WTC11 (cell line): ENCODE measurements around the gene EMD. TPM values are rescaled to one million over a fixed set of nuclear protein-coding genes. Genes with fewer than 3 reads are reported as not detected.
A peak's percentile ranks its signal among the peaks of the same experiment; 100 is the strongest.

Source experiments
- CBFB ChIP-seq: sonication (generic); formaldehyde crosslinking; IDR thresholded peaks from 2 replicates; pipeline ENCODE4 v1.8.1; 2022; ENCODE audit warnings: mild to moderate bottlenecking, low read depth, missing genetic modification reagents
- CREB1 ChIP-seq: sonication (generic); formaldehyde crosslinking; IDR thresholded peaks from 2 replicates; pipeline ENCODE4 v1.8.0; 2023; ENCODE audit warnings: mild to moderate bottlenecking, missing genetic modification reagents
- NFATC4 ChIP-seq: fragments of 250-450 bp; sonication (Bioruptor Pico); IDR thresholded peaks from 2 replicates; pipeline ENCODE4 v1.9.0; 2021; ENCODE audit warnings: mild to moderate bottlenecking
- SMAD3 ChIP-seq: sonication (generic); formaldehyde crosslinking; IDR thresholded peaks from 2 replicates; pipeline ENCODE4 v1.8.0; 2022; ENCODE audit warnings: missing genetic modification reagents, mild to moderate bottlenecking, borderline replicate concordance
- ZNF219 ChIP-seq: sonication (generic); formaldehyde crosslinking; IDR thresholded peaks from 2 replicates; pipeline ENCODE4 v1.8.0; 2023; ENCODE audit warnings: missing genetic modification reagents, mild to moderate bottlenecking, borderline replicate concordance
- ZNF416 ChIP-seq: fragments of 250-450 bp; sonication (Bioruptor Pico); IDR thresholded peaks from 2 replicates; pipeline ENCODE4 v1.9.0; 2021; ENCODE audit warnings: mild to moderate bottlenecking, inconsistent platforms
- total RNA-seq: library from RNA; stranded (reverse); gene quantifications from 3 replicates; pipeline ENCODE4 v1.2.3, GENCODE V29; 2021
- TF ChIP-seq, protein P1 (sequence below): sonication (generic); formaldehyde crosslinking; IDR thresholded peaks from 2 replicates; pipeline ENCODE4 v1.8.1; 2022; ENCODE audit warnings: mild to moderate bottlenecking, moderate library complexity, missing genetic modification reagents
- TF ChIP-seq, protein P2 (sequence below): sonication (generic); formaldehyde crosslinking; IDR thresholded peaks from 2 replicates; pipeline ENCODE4 v1.8.1; 2023; ENCODE audit warnings: mild to moderate bottlenecking, missing genetic modification reagents, moderate library complexity
- TF ChIP-seq, protein P3 (sequence below): sonication (generic); formaldehyde crosslinking; IDR thresholded peaks from 2 replicates; pipeline ENCODE4 v1.8.1; 2022; ENCODE audit warnings: low read depth, missing genetic modification reagents, borderline replicate concordance
- TF ChIP-seq, protein P4 (sequence below): sonication (generic); formaldehyde crosslinking; IDR thresholded peaks from 2 replicates; pipeline ENCODE4 v1.8.1; 2023; ENCODE audit warnings: mild to moderate bottlenecking, missing genetic modification reagents
- TF ChIP-seq, protein P5 (sequence below): sonication (generic); formaldehyde crosslinking; IDR thresholded peaks from 2 replicates; pipeline ENCODE4 v1.8.1; 2023; ENCODE audit warnings: mild to moderate bottlenecking, moderate library complexity, missing genetic modification reagents
- TF ChIP-seq, protein P6 (sequence below): sonication (generic); formaldehyde crosslinking; IDR thresholded peaks from 2 replicates; pipeline ENCODE4 v1.8.1; 2022; ENCODE audit warnings: low read depth, mild to moderate bottlenecking, moderate library complexity, missing genetic modification reagents, borderline replicate concordance
- TF ChIP-seq, protein P7 (sequence below): fragments of 250-450 bp; sonication (Bioruptor Pico); IDR thresholded peaks from 2 replicates; pipeline ENCODE4 v1.9.0; 2021; ENCODE audit warnings: mild to moderate bottlenecking
- TF ChIP-seq, protein P8 (sequence below): sonication (generic); formaldehyde crosslinking; IDR thresholded peaks from 2 replicates; pipeline ENCODE4 v1.8.0; 2023; ENCODE audit warnings: mild to moderate bottlenecking, missing genetic modification reagents
- TF ChIP-seq, protein P9 (sequence below): sonication (generic); formaldehyde crosslinking; IDR thresholded peaks from 2 replicates; pipeline ENCODE4 v1.8.0; 2023; ENCODE audit warnings: missing genetic modification reagents
- TF ChIP-seq, protein P10 (sequence below): fragments of 250-450 bp; sonication (Bioruptor Pico); IDR thresholded peaks from 2 replicates; pipeline ENCODE4 v1.9.0; 2021; ENCODE audit warnings: mild to moderate bottlenecking

The EMD gene
- total RNA-seq, 1 experiment from 2014 or later, result 78.3 TPM

DNA sequence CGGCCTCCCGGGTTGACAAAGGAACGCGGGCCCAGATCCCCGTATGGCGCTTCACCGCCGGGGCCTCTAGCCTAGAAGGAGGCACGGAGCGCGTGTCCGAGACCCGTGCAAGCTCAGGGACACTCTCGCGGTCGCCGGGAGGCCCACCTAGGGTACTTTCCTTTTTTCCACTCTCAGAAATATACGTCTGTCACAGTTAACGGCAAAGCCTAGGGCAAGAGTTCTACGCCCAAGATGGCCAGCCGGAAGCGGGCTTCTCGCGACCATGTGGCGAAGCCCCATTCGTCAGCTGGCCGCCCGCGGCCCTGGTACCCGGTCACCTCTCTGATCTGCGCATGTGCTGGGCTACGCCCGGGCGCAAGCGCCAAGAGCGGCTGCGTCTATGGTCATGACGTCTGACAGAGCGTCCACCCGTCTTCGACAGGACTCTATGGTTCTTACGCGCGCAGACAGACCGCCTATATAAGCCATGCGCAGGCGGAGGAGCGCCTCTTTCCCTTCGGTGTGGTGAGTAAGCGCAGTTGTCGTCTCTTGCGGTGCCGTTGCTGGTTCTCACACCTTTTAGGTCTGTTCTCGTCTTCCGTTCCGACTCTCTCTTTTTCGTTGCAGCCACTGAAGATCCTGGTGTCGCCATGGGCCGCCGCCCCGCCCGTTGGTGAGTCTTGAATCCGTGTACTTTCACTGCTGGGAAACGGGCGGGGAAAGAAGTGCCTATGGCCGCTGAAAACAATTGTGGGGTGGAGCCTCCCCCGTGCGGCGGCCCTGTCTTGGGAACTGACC, 19.0 kb downstream of the EMD start, which contains the start of gene RPL10 (continued):
- TF ChIP-seq NFATC4 (CRISPR knock-in tag) (no peak), ZNF219 (CRISPR knock-in tag) (no peak), CBFB (CRISPR knock-in tag) (no peak), SMAD3 (CRISPR knock-in tag) (no peak), CREB1 (CRISPR knock-in tag) (peak; percentile 51; the same call in 1 of the 2 replicates), ZNF416 (CRISPR knock-in tag) (no peak)
- TF ChIP-seq, protein P1, sequence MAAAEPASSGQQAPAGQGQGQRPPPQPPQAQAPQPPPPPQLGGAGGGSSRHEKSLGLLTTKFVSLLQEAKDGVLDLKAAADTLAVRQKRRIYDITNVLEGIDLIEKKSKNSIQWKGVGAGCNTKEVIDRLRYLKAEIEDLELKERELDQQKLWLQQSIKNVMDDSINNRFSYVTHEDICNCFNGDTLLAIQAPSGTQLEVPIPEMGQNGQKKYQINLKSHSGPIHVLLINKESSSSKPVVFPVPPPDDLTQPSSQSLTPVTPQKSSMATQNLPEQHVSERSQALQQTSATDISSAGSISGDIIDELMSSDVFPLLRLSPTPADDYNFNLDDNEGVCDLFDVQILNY (CRISPR knock-in tag), result peak; percentile 66
- TF ChIP-seq, protein P2, sequence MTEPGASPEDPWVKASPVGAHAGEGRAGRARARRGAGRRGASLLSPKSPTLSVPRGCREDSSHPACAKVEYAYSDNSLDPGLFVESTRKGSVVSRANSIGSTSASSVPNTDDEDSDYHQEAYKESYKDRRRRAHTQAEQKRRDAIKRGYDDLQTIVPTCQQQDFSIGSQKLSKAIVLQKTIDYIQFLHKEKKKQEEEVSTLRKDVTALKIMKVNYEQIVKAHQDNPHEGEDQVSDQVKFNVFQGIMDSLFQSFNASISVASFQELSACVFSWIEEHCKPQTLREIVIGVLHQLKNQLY (CRISPR knock-in tag), result no peak
- TF ChIP-seq, protein P3, sequence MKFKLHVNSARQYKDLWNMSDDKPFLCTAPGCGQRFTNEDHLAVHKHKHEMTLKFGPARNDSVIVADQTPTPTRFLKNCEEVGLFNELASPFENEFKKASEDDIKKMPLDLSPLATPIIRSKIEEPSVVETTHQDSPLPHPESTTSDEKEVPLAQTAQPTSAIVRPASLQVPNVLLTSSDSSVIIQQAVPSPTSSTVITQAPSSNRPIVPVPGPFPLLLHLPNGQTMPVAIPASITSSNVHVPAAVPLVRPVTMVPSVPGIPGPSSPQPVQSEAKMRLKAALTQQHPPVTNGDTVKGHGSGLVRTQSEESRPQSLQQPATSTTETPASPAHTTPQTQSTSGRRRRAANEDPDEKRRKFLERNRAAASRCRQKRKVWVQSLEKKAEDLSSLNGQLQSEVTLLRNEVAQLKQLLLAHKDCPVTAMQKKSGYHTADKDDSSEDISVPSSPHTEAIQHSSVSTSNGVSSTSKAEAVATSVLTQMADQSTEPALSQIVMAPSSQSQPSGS, result no peak
- TF ChIP-seq, protein P4, sequence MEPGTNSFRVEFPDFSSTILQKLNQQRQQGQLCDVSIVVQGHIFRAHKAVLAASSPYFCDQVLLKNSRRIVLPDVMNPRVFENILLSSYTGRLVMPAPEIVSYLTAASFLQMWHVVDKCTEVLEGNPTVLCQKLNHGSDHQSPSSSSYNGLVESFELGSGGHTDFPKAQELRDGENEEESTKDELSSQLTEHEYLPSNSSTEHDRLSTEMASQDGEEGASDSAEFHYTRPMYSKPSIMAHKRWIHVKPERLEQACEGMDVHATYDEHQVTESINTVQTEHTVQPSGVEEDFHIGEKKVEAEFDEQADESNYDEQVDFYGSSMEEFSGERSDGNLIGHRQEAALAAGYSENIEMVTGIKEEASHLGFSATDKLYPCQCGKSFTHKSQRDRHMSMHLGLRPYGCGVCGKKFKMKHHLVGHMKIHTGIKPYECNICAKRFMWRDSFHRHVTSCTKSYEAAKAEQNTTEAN, result no peak
- TF ChIP-seq, protein P5, sequence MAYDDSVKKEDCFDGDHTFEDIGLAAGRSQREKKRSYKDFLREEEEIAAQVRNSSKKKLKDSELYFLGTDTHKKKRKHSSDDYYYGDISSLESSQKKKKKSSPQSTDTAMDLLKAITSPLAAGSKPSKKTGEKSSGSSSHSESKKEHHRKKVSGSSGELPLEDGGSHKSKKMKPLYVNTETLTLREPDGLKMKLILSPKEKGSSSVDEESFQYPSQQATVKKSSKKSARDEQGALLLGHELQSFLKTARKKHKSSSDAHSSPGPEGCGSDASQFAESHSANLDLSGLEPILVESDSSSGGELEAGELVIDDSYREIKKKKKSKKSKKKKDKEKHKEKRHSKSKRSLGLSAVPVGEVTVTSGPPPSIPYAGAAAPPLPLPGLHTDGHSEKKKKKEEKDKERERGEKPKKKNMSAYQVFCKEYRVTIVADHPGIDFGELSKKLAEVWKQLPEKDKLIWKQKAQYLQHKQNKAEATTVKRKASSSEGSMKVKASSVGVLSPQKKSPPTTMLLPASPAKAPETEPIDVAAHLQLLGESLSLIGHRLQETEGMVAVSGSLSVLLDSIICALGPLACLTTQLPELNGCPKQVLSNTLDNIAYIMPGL (CRISPR knock-in tag), result peak; percentile 79; the same call in 1 of the 2 replicates
- TF ChIP-seq, protein P6, sequence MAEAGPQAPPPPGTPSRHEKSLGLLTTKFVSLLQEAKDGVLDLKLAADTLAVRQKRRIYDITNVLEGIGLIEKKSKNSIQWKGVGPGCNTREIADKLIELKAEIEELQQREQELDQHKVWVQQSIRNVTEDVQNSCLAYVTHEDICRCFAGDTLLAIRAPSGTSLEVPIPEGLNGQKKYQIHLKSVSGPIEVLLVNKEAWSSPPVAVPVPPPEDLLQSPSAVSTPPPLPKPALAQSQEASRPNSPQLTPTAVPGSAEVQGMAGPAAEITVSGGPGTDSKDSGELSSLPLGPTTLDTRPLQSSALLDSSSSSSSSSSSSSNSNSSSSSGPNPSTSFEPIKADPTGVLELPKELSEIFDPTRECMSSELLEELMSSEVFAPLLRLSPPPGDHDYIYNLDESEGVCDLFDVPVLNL (CRISPR knock-in tag), result no peak
- TF ChIP-seq, protein P7, sequence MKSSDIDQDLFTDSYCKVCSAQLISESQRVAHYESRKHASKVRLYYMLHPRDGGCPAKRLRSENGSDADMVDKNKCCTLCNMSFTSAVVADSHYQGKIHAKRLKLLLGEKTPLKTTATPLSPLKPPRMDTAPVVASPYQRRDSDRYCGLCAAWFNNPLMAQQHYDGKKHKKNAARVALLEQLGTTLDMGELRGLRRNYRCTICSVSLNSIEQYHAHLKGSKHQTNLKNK, result no peak
- TF ChIP-seq, protein P8, sequence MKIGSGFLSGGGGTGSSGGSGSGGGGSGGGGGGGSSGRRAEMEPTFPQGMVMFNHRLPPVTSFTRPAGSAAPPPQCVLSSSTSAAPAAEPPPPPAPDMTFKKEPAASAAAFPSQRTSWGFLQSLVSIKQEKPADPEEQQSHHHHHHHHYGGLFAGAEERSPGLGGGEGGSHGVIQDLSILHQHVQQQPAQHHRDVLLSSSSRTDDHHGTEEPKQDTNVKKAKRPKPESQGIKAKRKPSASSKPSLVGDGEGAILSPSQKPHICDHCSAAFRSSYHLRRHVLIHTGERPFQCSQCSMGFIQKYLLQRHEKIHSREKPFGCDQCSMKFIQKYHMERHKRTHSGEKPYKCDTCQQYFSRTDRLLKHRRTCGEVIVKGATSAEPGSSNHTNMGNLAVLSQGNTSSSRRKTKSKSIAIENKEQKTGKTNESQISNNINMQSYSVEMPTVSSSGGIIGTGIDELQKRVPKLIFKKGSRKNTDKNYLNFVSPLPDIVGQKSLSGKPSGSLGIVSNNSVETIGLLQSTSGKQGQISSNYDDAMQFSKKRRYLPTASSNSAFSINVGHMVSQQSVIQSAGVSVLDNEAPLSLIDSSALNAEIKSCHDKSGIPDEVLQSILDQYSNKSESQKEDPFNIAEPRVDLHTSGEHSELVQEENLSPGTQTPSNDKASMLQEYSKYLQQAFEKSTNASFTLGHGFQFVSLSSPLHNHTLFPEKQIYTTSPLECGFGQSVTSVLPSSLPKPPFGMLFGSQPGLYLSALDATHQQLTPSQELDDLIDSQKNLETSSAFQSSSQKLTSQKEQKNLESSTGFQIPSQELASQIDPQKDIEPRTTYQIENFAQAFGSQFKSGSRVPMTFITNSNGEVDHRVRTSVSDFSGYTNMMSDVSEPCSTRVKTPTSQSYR (CRISPR knock-in tag), result no peak
- TF ChIP-seq, protein P9, sequence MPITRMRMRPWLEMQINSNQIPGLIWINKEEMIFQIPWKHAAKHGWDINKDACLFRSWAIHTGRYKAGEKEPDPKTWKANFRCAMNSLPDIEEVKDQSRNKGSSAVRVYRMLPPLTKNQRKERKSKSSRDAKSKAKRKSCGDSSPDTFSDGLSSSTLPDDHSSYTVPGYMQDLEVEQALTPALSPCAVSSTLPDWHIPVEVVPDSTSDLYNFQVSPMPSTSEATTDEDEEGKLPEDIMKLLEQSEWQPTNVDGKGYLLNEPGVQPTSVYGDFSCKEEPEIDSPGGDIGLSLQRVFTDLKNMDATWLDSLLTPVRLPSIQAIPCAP, result peak; percentile 61; the same call in 1 of the 2 replicates
- TF ChIP-seq, protein P10, sequence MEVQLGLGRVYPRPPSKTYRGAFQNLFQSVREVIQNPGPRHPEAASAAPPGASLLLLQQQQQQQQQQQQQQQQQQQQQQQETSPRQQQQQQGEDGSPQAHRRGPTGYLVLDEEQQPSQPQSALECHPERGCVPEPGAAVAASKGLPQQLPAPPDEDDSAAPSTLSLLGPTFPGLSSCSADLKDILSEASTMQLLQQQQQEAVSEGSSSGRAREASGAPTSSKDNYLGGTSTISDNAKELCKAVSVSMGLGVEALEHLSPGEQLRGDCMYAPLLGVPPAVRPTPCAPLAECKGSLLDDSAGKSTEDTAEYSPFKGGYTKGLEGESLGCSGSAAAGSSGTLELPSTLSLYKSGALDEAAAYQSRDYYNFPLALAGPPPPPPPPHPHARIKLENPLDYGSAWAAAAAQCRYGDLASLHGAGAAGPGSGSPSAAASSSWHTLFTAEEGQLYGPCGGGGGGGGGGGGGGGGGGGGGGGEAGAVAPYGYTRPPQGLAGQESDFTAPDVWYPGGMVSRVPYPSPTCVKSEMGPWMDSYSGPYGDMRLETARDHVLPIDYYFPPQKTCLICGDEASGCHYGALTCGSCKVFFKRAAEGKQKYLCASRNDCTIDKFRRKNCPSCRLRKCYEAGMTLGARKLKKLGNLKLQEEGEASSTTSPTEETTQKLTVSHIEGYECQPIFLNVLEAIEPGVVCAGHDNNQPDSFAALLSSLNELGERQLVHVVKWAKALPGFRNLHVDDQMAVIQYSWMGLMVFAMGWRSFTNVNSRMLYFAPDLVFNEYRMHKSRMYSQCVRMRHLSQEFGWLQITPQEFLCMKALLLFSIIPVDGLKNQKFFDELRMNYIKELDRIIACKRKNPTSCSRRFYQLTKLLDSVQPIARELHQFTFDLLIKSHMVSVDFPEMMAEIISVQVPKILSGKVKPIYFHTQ (CRISPR knock-in tag), result 0 out of 2 replicates have a peak, but pooled peaks have one; percentile 42
